Left ventricle myocardium inferior (tissue), 1 donor: ENCODE measurements around the gene PID1. TPM values are rescaled to one million over a fixed set of nuclear protein-coding genes. Genes with fewer than 3 reads are reported as not detected.

ENCODE experiments used
- DNase-seq: peaks from one replicate; pipeline ENCODE4 v3.0.0-alpha.2; 2020
- H3K27ac ChIP-seq: fragments of 200-600 bp; replicated peaks from 2 replicates; pipeline ENCODE4 v1.8.0; 2021
- H3K27me3 ChIP-seq: fragments of 200-600 bp; 2 replicates; pipeline ENCODE4 v1.8.0; 2021; ENCODE audit warnings: low read depth
- H3K36me3 ChIP-seq: fragments of 200-600 bp; 2 replicates; pipeline ENCODE4 v1.8.0; 2021
- H3K4me1 ChIP-seq: fragments of 200-600 bp; 2 replicates; pipeline ENCODE4 v1.8.0; 2021
- H3K4me3 ChIP-seq: fragments of 200-600 bp; 2 replicates; pipeline ENCODE4 v1.8.0; 2021; ENCODE audit warnings: mild to moderate bottlenecking, moderate library complexity
- H3K9me3 ChIP-seq: fragments of 200-600 bp; replicated peaks from 2 replicates; pipeline ENCODE4 v1.8.0; 2021
- CTCF ChIP-seq: fragments of 200-600 bp; IDR thresholded peaks from 2 replicates; pipeline ENCODE4 v1.8.0; 2021; ENCODE audit warnings: antibody characterized with exemption, mild to moderate bottlenecking, borderline replicate concordance
- intact Hi-C: fragments of 100-400 bp; cut with micrococcal nuclease; formaldehyde crosslinking; loops from one replicate; pipeline ENCODE4 v1.11.0; 2022
- total RNA-seq: library from RNA; stranded (reverse); fragmentation: NEBNext Ultra II Directional; extraction: Animal tissue kit (Norgen Biotek cat#: 25700); gene quantifications from one replicate; pipeline ENCODE4 v1.2.1, GENCODE V29; 2021
- donor health status: DM: no; HTN: yes; CAD: no; lungs with severe emphysema.

PID1 gene
- total RNA-seq, 1 donor from 2014 or later, result 7.8 TPM

- intact Hi-C loops, result no loop called here
- Histone ChIP-seq H3K4me3 (no peak overlapping the region), H3K27me3 (no peaks in the 10 kb centered on the region), H3K4me1 (peaks cover 16% of the 10 kb centered on the region), H3K36me3 (no peaks in the 10 kb centered on the region), H3K27ac (no peak overlapping the region), H3K9me3 (peaks cover 6% of the 10 kb centered on the region)
- TF ChIP-seq CTCF, result no peak
- no peak for DNase-seq
These were observed 111.7 kb downstream of the PID1 start for GRCh38 chr2:229159405-229159804.

- no peak overlapping the region for H3K27ac ChIP-seq
- no peak overlapping the region for H3K4me3 ChIP-seq
- H3K9me3 ChIP-seq, result peaks cover 4% of the 10 kb centered on the region
- no peaks in the 10 kb centered on the region for H3K36me3 ChIP-seq
- intact Hi-C loops, result no loop called here
- H3K4me1 ChIP-seq, result no peaks in the 10 kb centered on the region
- no peak for DNase-seq
- TF ChIP-seq CTCF, result no peak
- no peaks in the 10 kb centered on the region for H3K27me3 ChIP-seq
These were observed 116.7 kb downstream of the PID1 start for GRCh38 chr2:229154381-229154780.

- DNase-seq, result no peak
- Histone ChIP-seq H3K9me3 (peaks cover under 1% of the 10 kb centered on the region), H3K27ac (no peak overlapping the region), H3K36me3 (no peaks in the 10 kb centered on the region), H3K4me3 (no peak overlapping the region), H3K27me3 (no peaks in the 10 kb centered on the region), H3K4me1 (no peaks in the 10 kb centered on the region)
- intact Hi-C loops, result no loop called here
- TF ChIP-seq CTCF, result no peak
These were observed 117.1 kb downstream of the PID1 start for GRCh38 chr2:229153951-229154350.

GRCh38 chr2:229153267-229153666, 117.8 kb downstream of the PID1 start:
- intact Hi-C loops, result no loop called here
- Histone ChIP-seq H3K4me3 (no peak overlapping the region), H3K9me3 (no peaks in the 10 kb centered on the region), H3K27ac (no peak overlapping the region), H3K36me3 (no peaks in the 10 kb centered on the region), H3K4me1 (no peaks in the 10 kb centered on the region), H3K27me3 (no peaks in the 10 kb centered on the region)
- TF ChIP-seq CTCF, result no peak
- no peak for DNase-seq

GRCh38 chr2:229152674-229153073, 118.4 kb downstream of the PID1 start:
- Histone ChIP-seq H3K27me3 (no peaks in the 10 kb centered on the region), H3K4me1 (no peaks in the 10 kb centered on the region), H3K36me3 (no peaks in the 10 kb centered on the region), H3K9me3 (no peaks in the 10 kb centered on the region), H3K27ac (no peak overlapping the region), H3K4me3 (no peak overlapping the region)
- intact Hi-C loops, result no loop called here
- no peak for TF ChIP-seq CTCF
- DNase-seq, result no peak

GRCh38 chr2:229150317-229150716, 120.8 kb downstream of the PID1 start:
- intact Hi-C loops, result no loop called here
- no peak overlapping the region for H3K27ac ChIP-seq

More at GRCh38 chr2:229150317-229150716, 120.8 kb downstream of the PID1 start:
- peaks cover 3% of the 10 kb centered on the region for H3K36me3 ChIP-seq
- DNase-seq, result no peak
- H3K9me3 ChIP-seq, result peaks cover 19% of the 10 kb centered on the region
- no peaks in the 10 kb centered on the region for H3K27me3 ChIP-seq
- no peaks in the 10 kb centered on the region for H3K4me1 ChIP-seq
- no peak for TF ChIP-seq CTCF
- no peak overlapping the region for H3K4me3 ChIP-seq
